GM12801 (cell line): ENCODE data around the gene PON3.

Experiments
- CTCF ChIP-seq: IDR thresholded peaks from one replicate; pipeline ENCODE4 v1.5.1; 2011; ENCODE audit warnings: control low read depth; ENCODE audit not compliant: insufficient read length; ENCODE audit errors: extremely low read depth

PON3 gene

GRCh38 chr7:95367606-95368005, 28.6 kb downstream of the PON3 start:
- TF ChIP-seq CTCF, result no peak

- TF ChIP-seq CTCF, result no peak
Measured at GRCh38 chr7:95365151-95365550, 31.0 kb downstream of the PON3 start.

GRCh38 chr7:95357623-95358022, 38.6 kb downstream of the PON3 start:
- TF ChIP-seq CTCF, result no peak

GRCh38 chr7:95342642-95343307, 53.4 kb downstream of the PON3 start:
- no peak for TF ChIP-seq CTCF

- TF ChIP-seq CTCF, result no peak
Measured at GRCh38 chr7:95342029-95342428, 54.1 kb downstream of the PON3 start.

- TF ChIP-seq CTCF, result no peak
Measured at GRCh38 chr7:95340491-95340890, 55.7 kb downstream of the PON3 start.

GRCh38 chr7:95338832-95339231, 57.3 kb downstream of the PON3 start:
- no peak for TF ChIP-seq CTCF

- TF ChIP-seq CTCF, result no peak
Measured at GRCh38 chr7:95335093-95335492, 61.1 kb downstream of the PON3 start.
